Left lobe of liver (tissue), 2 donors: ENCODE measurements around the gene LMO7. TPM values are rescaled to one million over a fixed set of nuclear protein-coding genes. Genes with fewer than 3 reads are reported as not detected.

Experiments
- ATAC-seq: fragments of 200-7000 bp; cut with Tn5 transposase; one replicate; pipeline ENCODE4 v1.9.1; 2020; ENCODE audit warnings: mild to moderate bottlenecking, moderate library complexity
- DNase-seq: peaks from one replicate; pipeline ENCODE4 v3.0.0-alpha.2; 2020; ENCODE audit warnings: low spot score
- total RNA-seq: library from RNA; stranded (reverse); gene quantifications from one replicate; pipeline ENCODE4 v1.2.1, GENCODE V29; 2021
- donor health status: DM: no; HTN: no; CAD: no; lungs with moderate emphysema.
- donor health status: DM: no; HTN: yes; CAD: no.

Gene LMO7
- total RNA-seq, 1 donor from 2014 or later: 52.0 TPM

DNA sequence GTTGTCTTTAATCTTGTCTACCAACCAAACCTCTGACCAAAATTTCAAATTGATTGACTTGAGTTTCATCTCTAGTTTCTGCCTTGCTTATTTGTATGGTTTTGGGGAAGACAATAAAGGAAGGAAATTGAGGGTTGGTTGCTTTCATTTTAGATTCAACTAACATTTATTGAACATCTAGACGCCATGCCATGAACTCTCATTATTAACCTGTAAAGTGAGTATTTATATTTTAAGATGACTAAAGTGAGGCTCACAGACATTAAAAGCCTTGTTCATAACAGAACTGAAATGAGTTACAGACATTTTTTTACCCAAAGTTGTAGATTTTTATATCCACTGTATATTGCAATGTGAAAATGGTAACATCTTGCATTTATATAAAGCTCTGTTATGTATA is 239.3 kb downstream of the LMO7 start:
- no peak for DNase-seq
- no peak for ATAC-seq

DNA sequence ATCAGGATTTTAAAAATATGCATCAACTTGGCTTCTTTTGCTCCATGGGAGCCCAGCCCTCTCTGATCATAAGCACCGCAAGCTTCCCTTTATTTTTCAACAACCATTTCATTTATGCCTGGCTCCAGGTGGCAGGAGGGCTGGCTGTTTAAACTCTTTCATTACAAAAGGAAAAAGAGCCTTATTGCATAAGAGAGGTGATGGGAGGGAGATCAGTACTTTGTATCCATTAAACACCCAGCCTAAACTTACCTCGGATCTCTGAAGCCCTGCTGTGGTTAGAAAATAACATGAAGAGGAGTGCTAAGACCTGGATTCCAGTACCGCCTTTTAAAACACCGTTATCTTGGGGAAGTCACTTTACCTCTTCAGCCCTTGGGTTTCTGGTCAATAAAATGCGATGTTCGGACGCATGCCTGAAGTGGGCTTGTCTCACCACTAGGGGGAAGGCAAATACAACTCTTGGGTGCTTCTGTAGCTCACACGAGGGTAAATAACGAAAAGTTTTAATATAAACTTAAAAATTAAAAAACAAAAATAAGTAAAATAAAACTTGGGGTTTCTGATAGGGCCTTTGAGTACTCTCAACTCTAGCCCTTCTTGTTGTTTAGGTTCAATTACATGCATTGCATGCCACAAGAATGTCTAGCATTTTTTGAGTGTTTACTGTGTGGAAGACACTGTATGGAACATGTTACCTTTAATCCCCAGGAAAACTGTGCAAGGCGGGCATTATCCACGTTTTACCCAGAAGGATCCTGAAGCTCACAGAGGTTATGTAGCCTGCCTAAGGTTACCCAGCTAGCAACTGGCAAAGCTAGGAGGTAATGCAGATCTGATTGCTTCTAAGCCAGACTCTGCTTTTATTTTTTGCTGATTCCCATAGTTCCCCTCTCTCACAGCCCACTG is 240.3 kb downstream of the LMO7 start:
- peak; percentile 95 for ATAC-seq
- DNase-seq: peak; percentile 49

DNA sequence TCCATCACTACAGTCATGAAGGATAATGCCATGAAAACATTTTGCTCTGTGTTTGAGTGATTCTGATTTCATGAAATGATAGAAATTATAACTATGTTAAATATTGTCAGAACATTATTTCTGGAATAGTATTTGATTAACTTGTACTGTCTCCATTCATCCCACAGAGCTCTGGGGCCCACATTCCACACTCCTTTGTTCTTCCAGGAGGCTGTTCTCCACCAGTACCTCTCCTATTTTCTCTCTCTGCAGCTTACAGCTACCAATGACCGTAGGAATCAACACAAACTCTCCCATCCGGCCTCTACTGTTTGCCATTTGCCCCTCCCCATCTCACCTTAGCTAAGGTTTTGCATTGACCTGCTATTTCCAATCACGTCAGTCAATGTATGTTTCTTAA is 240.9 kb downstream of the LMO7 start:
- DNase-seq: no peak
- no peak for ATAC-seq

DNA sequence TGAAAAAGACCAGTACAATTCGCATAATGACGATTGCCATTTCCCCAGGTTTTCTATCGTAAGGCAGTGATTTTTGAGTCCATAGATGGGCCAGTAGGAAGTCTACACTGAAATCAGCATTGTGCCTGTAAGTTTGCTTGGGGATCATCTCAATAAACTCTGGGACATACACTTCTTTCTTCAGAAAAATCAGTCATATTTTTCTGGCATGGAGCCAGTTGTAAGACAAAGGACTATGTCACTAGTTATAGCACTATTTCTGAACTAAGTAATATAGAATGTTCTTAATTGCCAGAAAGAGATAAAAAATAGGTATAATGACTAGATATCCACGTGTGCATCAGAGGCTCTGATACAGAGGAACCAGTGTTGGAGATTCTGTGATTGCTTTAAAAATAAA is 243.5 kb downstream of the LMO7 start:
- no peak for DNase-seq
- no peak for ATAC-seq

DNA sequence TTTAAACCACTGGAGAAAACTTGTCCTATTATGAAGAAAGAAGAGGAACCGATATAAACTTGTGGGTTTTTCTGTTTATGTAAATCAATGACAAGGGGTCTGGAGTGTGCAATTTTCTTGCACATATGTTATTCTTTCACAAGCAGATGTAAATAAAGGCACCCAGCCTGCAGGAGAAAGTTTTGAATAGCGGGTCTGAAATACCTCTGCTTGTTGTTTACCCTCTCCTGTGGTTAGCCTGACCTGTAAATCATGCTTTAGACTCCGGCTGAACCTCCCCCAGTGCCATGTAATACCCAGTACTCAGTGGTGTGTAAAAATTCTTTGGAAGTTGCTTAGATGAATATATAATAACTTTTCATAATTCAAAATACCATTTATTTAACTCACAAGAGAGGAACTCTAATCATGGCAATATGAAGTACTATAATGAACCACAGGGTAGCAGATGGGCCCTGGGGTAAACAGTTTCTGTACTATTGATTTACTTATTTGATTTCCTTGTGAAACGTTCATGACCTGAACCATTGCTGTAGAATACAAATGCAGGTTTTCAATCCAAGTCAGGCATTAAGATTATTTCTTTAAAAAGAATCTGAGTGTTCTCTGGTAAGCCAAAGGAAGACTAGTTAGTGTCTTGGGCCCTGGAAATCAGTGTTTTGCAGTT is 245.1 kb downstream of the LMO7 start:
- no peak for DNase-seq
- ATAC-seq: peak; percentile 82

DNA sequence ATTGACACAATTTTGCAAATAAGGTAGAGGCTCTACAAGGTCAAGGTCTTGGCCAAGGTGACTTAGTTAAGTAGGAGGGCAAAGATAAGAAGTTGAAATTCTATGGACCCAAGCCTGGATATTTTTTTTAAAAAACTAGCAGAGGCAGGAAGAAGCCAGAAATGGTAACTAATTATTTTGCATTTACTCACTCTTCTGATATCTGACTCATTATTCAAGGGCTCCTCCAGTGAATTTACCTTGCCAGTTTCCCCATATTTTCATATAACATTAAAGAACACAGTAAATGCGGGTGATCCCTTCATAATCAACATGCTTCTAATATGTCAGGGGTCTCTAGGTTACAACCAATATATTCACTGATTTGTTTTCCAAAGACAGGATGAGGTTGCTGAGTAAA is 246.1 kb downstream of the LMO7 start:
- no peak for ATAC-seq
- no peak for DNase-seq

DNA sequence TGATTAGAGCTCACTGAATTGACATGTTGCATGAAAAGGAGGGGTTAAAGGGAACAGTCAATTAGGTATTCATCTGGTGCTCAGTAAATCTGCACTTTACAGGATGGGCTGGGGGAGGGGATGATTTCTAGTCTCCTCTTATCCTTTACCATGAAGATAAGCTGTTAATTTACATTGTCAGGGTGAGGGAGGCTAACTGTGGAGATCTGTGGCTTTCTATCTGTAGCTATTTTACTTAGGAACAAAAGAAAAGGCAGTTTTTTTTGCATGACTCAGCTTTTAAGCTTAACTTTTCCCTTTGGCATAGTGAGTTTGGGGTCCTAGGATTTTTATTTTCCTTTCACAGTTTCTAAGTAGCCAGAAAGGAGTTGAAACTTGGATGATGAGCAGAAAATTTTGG is 253.3 kb downstream of the LMO7 start:
- ATAC-seq (no peak), DNase-seq (no peak)

DNA sequence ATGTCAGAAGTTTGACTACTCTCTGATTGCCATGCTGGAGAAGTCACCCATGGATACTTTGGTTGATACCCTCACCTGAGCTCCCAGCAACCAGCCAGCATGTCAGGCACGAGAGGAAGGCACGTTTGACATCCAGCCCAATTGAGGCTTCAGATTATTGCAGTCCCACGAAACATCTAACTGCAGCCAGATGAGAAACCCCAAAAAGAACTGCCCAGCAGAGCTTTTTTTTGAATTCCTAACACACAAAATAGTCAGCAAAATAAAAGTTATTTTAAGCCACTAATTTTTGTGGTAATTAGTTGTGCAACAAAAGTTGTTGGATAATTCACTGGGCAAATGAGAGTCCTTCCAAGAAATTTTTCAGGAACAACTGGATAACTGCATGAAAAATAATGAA is 259.0 kb downstream of the LMO7 start:
- DNase-seq (no peak), ATAC-seq (no peak)

DNA sequence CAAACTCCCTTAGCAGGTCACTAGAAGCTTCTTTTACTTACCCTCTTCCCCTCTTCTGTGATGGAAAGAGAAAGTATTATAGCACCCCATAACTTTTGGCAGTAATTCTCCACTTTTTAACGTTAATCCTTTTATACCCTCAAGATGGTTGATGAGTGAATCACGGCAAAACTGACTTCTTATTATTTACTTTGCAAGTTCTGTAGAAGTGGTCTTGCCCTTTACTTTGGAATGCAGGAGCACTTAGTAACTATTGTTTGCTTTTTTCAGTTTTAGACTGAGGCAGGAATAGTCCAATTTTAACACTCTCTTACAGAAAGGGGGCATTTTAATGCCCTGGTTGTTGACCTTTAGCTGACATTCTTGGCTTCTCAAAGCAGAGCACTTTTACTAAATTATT is 260.1 kb downstream of the LMO7 start:
- no peak for ATAC-seq

DNA sequence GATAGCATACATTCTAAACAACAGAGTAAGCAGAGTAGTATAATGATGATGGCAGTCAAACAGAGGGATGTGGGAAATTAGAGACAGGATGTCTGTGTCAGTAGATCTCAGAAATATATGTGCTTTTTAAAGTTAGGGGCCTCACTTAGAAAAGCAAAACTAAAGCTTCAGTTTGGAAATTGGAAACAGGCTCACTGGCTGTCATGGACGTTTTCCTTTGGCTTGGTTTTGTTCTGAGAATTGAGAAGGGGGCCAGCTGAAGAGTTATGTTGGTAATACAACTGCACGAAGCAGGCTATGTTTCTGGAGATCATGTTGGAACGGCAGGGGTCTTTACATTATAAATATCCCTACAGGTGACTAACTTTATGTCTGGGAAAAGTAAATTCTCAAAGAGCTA is 261.3 kb downstream of the LMO7 start:
- ATAC-seq (no peak), DNase-seq (no peak)

More for the DNA sequence above, 260.1 kb downstream of the LMO7 start:
- DNase-seq: no peak

DNA sequence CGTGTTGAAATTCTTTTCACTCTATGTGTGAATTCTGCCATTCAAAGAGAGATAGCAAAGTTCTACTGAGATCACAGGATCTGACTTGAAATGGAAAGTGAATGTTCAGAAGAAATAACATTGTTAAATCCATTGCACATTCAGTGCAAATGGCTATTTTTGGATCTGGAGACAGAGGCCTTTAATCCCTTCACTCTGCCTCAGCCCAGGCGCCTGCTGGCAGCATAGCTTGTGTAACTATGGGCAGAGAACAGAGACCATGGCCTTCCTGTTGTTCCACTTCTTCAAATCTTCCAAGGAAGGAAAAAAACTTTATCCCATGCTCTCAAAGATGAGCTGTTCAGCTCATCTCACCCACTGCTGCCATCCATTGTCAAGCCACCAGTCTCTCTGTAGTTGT is 265.4 kb downstream of the LMO7 start:
- DNase-seq: no peak
- ATAC-seq: no peak

DNA sequence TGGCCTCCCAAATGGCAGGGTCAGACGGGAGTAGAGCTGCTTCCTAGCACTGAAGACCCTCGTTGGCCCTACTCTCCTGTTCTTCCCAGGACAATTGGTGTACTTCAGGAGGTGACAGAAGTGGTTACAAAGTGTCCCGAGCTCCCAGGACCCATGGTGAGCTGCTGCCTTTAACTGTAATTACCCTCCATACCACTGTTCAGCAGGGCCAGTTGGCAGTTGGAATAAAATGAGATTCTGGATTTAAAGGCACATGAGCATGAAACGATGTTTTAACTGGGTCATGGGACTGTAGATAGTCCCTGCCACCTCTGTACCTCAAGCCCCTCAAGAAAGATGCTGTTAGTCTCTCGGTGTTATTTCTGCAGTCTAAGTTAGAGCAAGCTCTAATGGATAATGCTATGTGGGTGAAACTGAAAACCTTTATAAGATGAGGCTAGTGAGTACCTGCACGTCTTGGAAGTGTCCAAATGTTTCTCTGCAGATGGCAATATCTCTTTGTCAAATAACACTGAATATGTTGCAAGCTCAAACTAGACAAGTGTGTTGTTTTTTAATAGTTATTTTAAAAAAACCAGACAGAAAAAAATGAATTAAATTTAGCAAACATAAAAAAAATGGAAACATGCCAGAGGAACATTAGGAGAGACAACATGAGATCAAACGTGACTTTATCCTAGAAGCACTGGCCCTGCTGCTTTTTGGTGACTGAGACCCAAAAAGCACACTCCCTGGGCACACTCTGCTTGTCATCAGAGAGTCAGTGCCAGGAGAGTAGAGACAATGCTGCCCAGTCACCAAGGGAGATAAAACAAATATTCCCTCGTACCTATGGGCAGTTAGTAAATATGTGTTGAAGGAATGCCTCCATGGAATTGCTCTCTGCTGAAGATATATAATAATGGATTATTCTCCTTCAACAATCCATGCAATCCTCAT is 266.3 kb downstream of the LMO7 start:
- ATAC-seq (no peak), DNase-seq (no peak)

DNA sequence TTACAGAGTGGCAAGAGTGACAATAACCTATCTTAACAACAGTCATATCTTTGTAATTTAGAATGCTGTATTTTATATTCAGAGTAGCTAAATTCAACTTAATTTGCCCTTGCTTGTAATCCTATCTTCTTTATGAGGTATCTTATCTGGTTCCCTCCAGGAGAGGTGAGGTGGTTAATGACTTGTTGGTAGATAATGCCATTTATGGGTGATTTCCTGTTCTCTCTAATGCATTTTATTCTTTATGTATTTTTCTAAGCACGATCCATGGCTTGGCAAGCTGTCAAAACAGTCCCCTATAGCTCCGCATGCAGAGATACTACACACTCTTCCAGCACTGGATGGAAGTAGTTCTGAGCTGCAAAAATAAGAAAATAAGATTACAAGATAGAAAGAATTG is 267.9 kb downstream of the LMO7 start:
- ATAC-seq (no peak), DNase-seq (no peak)

DNA sequence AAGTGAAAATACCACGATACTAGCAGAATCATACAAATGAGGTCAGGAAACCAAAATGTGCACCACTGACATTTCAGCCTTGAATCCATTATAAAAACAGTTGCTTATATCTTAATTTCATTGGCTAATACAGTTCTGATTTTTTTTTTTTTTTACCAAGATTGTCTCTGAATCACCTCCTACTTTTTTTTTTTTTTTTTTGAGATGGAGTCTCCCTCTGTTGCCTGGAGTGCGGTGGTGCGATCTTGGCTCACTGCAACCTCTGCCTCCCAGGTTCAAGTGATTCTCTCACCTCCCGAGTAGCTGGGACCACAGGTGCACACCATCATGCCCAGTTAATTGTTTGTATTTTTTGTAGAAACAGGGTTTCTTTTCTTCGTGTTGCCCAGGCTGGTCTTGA is 270.2 kb downstream of the LMO7 start:
- ATAC-seq: no peak
- DNase-seq: no peak

DNA sequence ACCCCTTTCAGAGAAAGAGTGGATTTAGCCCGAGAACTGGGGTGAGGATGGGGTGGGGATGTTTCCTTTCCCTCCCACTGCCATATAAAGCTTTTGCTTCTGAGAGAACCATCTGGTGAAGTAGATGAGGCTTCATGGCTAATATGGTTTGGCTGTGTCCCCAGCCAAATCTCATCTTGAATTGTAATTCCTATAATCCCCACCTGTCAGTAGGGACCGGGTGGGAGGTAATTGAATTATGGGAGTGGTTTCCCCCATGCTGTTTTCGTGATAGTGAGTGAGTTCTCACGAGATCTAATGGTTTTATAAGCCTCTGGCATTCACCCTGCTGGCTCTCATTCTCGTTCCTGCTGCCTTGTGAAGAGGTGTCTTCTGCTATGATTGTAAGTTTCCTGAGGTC is 270.9 kb downstream of the LMO7 start:
- DNase-seq: no peak
- ATAC-seq: no peak

DNA sequence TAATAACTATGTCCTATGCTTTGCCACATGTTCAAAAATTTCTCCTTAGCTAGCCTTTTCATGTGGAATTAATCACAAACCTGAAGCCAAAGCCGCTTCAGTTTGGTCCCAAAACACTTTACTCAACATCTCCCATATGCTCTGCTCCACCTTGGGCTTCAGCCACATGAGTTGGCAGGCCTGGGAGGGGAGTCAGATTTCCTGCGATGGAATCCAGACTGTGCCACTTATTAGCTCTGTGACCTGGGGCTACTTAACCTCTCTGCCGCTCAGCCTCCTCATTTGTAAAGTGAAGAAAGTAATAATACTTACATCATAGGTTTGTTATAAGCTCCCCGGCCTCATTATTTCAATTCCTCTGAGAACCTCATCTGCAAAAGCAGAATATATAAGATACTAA is 272.0 kb downstream of the LMO7 start:
- ATAC-seq (no peak), DNase-seq (no peak)

Other genes starting within 250 kb of the LMO7 start
- gene TBC1D4, start 154.2 kb upstream of the LMO7 start, total RNA-seq: 9.5 TPM
- gene COMMD6, start 98.5 kb upstream of the LMO7 start, total RNA-seq: 46.7 TPM
- 15.5 TPM for gene UCHL3, start 86.5 kb upstream of the LMO7 start, total RNA-seq